ENCODE measurements around the gene SNRPE.

The SNRPE gene

GRCh38 chr1:203888807-203889251 lies 27.4 kb downstream of the SNRPE start:
- no peak for DNase-seq

GRCh38 chr1:203891950-203892349 lies 30.6 kb downstream of the SNRPE start:
- no peak for DNase-seq

DNA sequence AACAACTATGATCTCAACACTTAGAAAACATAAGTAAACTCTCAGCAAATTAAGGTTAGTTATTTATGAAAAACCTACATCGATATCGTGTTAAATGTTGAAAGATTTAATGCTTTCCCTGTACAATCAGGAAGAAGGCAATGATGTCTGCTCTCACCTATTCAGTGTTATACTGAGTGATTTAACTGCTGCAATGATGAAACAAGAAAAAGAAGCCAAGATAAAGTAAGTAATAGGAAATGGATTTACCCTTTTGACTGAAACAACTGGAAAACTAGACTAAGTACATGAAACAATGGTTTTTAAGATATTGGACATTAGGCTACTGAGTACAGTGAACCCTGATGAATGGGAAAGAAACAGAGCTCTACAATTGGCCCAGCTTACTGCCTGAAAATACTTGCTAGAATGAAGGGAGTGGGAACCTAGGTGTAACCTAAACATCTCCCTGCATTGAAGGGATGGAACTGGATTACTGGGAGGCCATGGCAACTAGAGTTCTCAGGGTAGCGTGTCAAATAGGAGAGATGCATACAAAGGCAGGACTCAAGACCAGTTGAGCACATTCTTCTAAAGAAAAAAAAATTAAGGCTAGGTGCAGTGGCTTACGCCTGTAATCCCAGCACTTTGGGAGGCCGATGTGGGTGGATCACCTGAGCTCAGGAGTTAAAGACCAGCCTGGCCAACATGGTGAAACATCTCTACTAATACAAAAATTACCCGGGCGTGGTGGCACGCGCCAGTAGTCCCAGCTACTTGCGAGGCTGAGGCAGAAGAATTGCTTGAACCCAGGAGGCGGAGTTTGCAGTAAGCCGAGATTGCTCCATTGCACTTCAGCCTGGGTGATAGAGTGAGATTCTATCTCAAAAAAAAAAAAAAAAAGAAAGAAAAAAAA lies 37.3 kb downstream of the SNRPE start:
- DNase-seq = no peak

DNA sequence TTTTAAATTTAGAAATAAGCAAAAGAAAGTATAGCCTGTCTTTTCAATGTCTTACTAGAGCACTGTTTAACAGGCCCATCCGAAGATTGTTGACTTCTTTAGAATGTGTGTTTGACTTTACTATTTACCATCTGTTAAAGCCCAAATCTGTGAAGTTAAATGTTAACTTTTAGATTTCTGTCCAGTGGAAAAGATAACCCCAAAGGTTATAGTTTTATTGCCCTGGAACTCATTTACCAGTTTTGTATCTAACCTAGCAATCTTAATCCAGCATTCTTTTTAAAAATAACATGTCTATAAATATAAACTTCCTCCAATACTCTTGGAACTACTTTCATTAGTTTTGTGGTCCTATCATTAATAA lies 37.9 kb downstream of the SNRPE start:
- no peak for DNase-seq

DNA sequence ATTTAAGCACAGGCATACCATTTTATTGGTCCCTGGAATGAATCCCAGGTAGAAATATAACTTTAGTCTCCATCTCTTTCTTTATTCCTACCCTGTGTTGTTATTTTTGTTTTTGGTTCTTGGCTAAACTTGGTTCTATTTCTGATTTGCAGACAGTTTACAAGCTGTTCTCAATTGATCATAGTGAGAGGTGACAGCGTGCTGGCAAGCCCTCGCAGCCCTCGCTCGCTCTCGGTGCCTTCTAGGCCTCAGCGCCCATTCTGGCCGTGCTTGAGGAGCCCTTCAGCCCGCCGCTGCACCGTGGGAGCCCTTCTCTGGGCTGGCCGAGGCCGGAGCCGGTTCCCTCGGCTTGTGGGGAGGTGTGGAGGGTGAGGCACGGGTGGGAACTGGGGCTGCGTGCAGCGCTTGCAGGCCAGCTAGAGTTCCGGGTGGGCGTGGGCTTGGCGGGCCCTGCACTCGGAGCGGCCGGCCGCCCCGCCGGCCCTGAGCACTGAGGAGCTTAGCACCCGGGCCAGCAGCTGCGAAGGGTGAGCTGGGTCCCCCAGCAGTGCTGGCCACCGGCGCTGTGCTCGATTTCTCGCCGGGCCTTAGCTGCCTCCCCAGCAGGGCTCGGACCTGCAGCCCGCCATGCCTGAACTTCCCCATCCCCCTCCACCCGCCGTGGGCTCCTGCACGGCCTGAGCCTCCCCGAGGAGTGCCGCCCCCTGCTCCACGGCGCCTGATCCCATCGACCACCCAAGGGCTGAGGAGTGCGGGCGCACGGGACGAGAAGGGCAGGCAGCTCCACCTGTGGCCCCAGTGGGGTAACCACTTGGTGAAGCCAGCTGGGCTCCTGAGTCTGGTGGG lies 38.7 kb downstream of the SNRPE start:
- DNase-seq = no peak

DNA sequence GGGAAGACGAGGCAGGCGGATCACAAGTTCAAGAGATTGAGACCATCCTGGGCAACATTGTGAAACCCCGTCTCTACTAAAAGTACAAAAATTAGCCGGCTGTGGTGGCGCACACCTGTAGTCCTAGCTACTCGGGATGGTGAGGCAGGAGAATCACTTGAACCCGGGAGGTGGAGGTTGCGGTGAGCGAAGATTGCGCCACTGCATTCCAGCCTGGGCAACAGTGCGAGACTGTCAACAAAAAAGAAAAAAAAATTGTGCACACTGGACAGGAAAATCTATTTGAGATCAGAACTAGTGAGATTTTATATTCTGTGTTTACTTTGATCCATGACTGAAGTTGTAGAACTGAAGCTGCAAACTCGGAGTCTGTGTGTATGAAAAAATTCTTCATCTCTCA lies 40.2 kb downstream of the SNRPE start:
- DNase-seq = no peak

DNA sequence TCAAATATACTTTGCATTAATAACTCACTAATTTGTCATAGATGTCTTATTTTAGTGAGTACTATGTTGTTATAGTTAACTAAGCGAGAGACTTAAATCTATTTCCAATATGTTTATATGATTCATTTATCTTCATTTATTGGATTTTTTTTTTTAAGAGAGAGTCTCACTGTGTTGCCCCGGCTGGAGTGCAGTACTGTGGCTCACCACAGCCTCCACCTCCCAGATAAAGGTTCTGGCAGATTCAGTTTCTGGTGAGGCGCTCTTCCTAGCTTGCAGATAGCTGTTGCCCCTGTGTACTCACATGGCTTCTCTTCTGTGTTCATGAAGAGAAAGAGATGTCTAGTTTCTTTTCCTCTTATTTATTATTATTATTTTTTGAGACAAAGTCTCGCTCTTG lies 43.9 kb downstream of the SNRPE start:
- no peak for DNase-seq

DNA sequence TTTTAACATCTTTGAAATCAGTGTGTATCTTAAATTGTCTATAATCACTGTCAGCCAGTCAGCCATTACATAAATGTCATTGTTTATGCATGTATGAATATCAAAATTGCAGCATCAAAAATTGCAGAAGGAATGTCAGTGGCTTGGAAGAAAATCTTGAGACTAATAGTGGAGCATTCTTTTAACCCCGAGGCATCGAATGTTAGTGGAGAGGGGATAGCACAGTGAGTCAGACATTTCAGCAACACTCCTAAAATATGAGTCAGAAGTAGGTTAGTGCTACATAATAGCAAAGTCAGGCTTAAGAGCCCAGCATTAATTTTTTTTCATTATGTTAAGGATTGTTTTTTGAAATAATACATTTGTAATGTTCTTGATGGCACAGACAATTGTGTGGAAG lies 45.5 kb downstream of the SNRPE start:
- DNase-seq = no peak

DNA sequence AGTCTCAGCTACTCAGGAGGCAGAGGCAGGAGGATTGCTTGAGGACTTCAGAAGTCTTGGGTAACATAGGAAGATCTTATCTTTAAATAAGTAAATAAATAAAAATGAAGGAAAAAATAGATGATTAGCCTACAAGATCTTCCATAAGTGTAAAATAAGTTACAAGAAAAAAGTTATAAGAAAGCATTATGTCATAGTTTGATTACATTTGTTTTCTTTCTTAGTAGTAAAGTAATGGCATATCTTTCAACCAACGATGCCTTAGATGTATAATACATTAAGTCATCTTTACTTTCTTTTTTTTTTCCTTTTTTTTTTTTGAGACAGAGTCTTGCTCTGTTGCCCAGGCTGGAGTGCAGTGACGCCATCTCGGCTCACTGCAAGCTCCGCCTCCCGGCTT lies 46.5 kb downstream of the SNRPE start:
- no peak for DNase-seq

DNA sequence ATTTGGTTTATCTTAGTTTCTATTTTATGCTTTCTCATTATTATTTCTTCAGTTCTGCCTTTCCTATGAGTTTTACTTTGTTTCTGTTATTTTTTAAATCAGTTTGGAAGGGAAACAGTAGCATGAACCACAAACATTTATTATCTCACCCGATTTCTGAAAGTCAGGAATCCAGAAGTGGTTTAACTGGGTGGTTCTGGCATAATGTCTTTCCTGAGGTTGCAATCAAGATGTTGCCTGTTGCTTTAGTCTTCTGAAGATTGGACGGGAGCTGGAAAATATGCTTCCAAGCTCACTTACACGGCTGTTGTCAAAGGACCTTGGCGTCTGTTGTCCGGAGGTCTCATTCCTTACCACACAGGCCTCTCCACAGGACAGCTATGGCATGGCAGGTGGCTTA lies 50.4 kb downstream of the SNRPE start:
- DNase-seq = no peak

DNA sequence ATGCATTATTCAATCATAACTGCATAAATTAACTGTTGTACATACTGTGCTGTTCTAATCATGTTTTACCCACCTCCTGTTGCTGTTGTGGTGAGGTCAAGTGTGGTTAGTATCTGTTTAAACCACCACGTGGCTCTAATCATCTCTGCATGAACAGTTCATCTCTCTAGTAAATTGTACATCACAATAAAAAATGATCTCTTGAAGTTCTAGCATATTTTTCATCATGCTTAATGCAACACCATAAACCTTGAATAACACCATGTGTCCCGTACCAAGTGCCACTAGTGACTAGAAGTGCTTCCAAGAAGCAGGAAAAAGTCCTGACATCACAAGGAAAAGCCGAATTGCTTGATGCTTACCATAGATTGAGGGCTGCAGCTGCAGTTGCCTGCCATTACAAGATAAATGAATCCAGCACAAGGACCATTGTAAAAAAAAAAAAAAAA lies 51.7 kb downstream of the SNRPE start:
- DNase-seq = no peak

GRCh38 chr1:203914292-203914691 lies 52.9 kb downstream of the SNRPE start:
- no peak for DNase-seq

DNA sequence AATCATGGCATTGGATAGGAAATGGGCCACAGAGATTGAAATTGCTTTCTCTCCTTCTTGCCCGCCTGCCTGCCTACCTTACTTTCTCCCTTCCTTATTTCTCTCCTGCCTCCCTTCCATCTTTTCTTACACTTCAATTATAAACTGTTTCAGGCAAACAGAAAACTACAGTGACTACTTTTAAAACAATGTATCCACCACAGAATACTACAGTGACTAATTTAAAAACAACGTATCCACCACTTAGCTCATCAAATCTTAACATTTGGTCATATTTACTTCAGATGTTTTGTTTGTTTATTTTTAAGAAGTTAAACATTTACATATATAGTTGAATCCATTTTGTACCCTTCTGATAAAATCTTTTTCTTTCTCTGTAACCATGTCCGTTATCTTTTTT lies 54.4 kb downstream of the SNRPE start:
- no peak for DNase-seq

DNA sequence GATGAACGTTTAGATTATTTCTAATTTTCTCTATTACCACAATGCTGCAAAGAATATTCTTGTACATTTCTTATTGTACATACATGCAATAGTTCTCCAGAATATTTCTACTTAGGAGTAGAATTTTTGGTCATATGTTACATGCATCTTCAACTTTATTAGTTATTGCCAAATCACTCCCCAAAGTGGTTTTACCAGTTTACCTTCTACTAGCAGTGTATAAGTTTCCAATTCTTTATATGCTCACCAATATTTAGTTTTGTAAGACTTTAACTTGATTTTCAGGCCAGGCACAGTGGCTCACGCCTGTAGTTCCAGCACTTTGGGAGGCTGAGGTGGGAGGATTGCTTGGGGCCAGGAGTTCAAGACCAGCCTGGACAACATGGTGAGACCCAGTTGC lies 55.4 kb downstream of the SNRPE start:
- DNase-seq = no peak
